Epithelial cell of esophagus (primary cell): ENCODE data around the gene LGI4.
A peak's percentile ranks its signal among the peaks of the same experiment; 100 is the strongest.

ENCODE experiments used
- DNase-seq: peaks from one replicate; pipeline ENCODE4 v3.0.0; 2010; ENCODE audit warnings: low read depth
- H3K4me3 ChIP-seq: 2 replicates; pipeline ENCODE4 v1.5.1; 2011; ENCODE audit warnings: mild to moderate bottlenecking, low read length, control low read depth
- CTCF ChIP-seq: IDR thresholded peaks from 2 replicates; pipeline ENCODE4 v1.5.1; 2011; ENCODE audit warnings: low read depth, mild to moderate bottlenecking, low read length, control low read depth, inconsistent platforms; ENCODE audit not compliant: insufficient read depth; ENCODE audit errors: missing control alignments

Gene LGI4

GRCh38 chr19:35116072-35116801 lies 18.6 kb downstream of the LGI4 start:
- no peak for TF ChIP-seq CTCF
- H3K4me3 ChIP-seq, result peak overlapping the region; percentile 98
- peak; percentile 87 for DNase-seq

GRCh38 chr19:35115177-35115951 lies 19.5 kb downstream of the LGI4 start, which contains the start of gene FXYD3:
Gene FXYD3 (plus strand): TSS chr19:35115823. CDS start chr19:35119377, 3,554 bp downstream.
- peak within 1 kb of the TSS; percentile 98 for H3K4me3 ChIP-seq
- DNase-seq, result peak; percentile 47
- no peak for TF ChIP-seq CTCF

- peak; percentile 100 for TF ChIP-seq CTCF
- DNase-seq, result peak; percentile 70
- peak overlapping the region; percentile 98 for H3K4me3 ChIP-seq
These were observed 20.3 kb downstream of the LGI4 start for GRCh38 chr19:35114353-35115176.

- no peak overlapping the region for H3K4me3 ChIP-seq
- no peak for DNase-seq
- no peak for TF ChIP-seq CTCF
These were observed 21.7 kb downstream of the LGI4 start for GRCh38 chr19:35112995-35113688.

GRCh38 chr19:35110974-35111373 lies 23.9 kb downstream of the LGI4 start:
- no peak for TF ChIP-seq CTCF
- DNase-seq, result no peak
- H3K4me3 ChIP-seq, result no peak overlapping the region

- DNase-seq, result peak; percentile 59
- TF ChIP-seq CTCF, result no peak
- H3K4me3 ChIP-seq, result no peak overlapping the region
These were observed 25.3 kb downstream of the LGI4 start for GRCh38 chr19:35109395-35110112.
